ENCODE results near the gene CAPS. TPM values are rescaled to one million over a fixed set of nuclear protein-coding genes. Genes with fewer than 3 reads are reported as not detected.

The CAPS gene
- total RNA-seq, 1 experiment from 2014 or later = 2.4 TPM

- DNase-seq (ENCODE audit: low read depth) = no peak
Observed at GRCh38 chr19:5933391-5934068, 19.5 kb downstream of the CAPS start.

- DNase-seq (ENCODE audit: low read depth) = no peak
Observed at GRCh38 chr19:5934069-5934401, 20.0 kb downstream of the CAPS start.

- DNase-seq (ENCODE audit: low read depth) = no peak
Observed at GRCh38 chr19:5934774-5935472, 20.9 kb downstream of the CAPS start.

GRCh38 chr19:5935473-5936291 lies 21.6 kb downstream of the CAPS start:
- no peak for DNase-seq (ENCODE audit: low read depth)

- DNase-seq (ENCODE audit: low read depth) = no peak
Observed at GRCh38 chr19:5936292-5936592, 22.2 kb downstream of the CAPS start.

- DNase-seq (ENCODE audit: low read depth) = no peak
Observed at GRCh38 chr19:5937550-5937949, 23.5 kb downstream of the CAPS start.

GRCh38 chr19:5940260-5941208 lies 26.5 kb downstream of the CAPS start:
- DNase-seq (ENCODE audit: low read depth) = no peak

GRCh38 chr19:5941673-5942072 lies 27.6 kb downstream of the CAPS start:
- DNase-seq (ENCODE audit: low read depth) = no peak

- DNase-seq (ENCODE audit: low read depth) = no peak
Observed at GRCh38 chr19:5943045-5943444, 29.0 kb downstream of the CAPS start.

- DNase-seq (ENCODE audit: low read depth) = peak; percentile 35
Observed at GRCh38 chr19:5943623-5944022, 29.6 kb downstream of the CAPS start.

GRCh38 chr19:5947435-5947834 lies 33.4 kb downstream of the CAPS start:
- DNase-seq (ENCODE audit: low read depth) = no peak

GRCh38 chr19:5948752-5949564 lies 34.9 kb downstream of the CAPS start:
- DNase-seq (ENCODE audit: low read depth) = no peak

- DNase-seq (ENCODE audit: low read depth) = no peak
Observed at GRCh38 chr19:5949792-5950305, 35.8 kb downstream of the CAPS start.

GRCh38 chr19:5950741-5951140 lies 36.7 kb downstream of the CAPS start:
- no peak for DNase-seq (ENCODE audit: low read depth)

- no peak for DNase-seq (ENCODE audit: low read depth)
Observed at GRCh38 chr19:5951338-5951861, 37.3 kb downstream of the CAPS start.

GRCh38 chr19:5952193-5953029 lies 38.4 kb downstream of the CAPS start:
- DNase-seq (ENCODE audit: low read depth) = no peak

GRCh38 chr19:5953030-5953589 lies 39.1 kb downstream of the CAPS start:
- DNase-seq (ENCODE audit: low read depth) = no peak

GRCh38 chr19:5953680-5954213 lies 39.7 kb downstream of the CAPS start:
- DNase-seq (ENCODE audit: low read depth) = peak; percentile 48

GRCh38 chr19:5954293-5954692 lies 40.2 kb downstream of the CAPS start:
- DNase-seq (ENCODE audit: low read depth) = no peak

All from LHCN-M2 (cell line).